Activated CD4-positive, alpha-beta memory T cell treated with anti-CD3 and anti-CD28 coated beads, Interleukin-2, amount 10 ng/mL, durations not matched to agents 7 days and 5 days (primary cell): ENCODE data around the gene OR2C1. TPM values are rescaled to one million over a fixed set of nuclear protein-coding genes. Genes with fewer than 3 reads are reported as not detected.
A peak's percentile ranks its signal among the peaks of the same experiment; 100 is the strongest.

Experiments used
- CTCF ChIA-PET: fragments of 350-600 bp; sonication (Branson Sonifier 250); formaldehyde crosslinking; loops from one replicate; lab custom pipeline; 2021; ENCODE audit warnings: antibody characterized with exemption, inconsistent platforms; lab: Charles Lee
- POLR2A ChIA-PET: fragments of 350-600 bp; sonication (Branson Sonifier 250); formaldehyde crosslinking; loops from one replicate; lab custom pipeline; 2021; ENCODE audit warnings: antibody characterized with exemption; lab: Charles Lee
- DNase-seq: peaks from one replicate; pipeline ENCODE4 v3.0.0-alpha.2; 2020
- H3K27ac Mint-ChIP-seq: one replicate; pipeline ENCODE4 v1.8.0; 2021; ENCODE audit warnings: mild to moderate bottlenecking, mixed read lengths
- H3K27me3 Mint-ChIP-seq: one replicate; pipeline ENCODE4 v1.8.0; 2021; ENCODE audit warnings: mixed read lengths
- H3K36me3 Mint-ChIP-seq: one replicate; pipeline ENCODE4 v1.8.0; 2021; ENCODE audit warnings: low read depth, mixed read lengths
- H3K4me1 Mint-ChIP-seq: one replicate; pipeline ENCODE4 v1.8.0; 2021; ENCODE audit warnings: mixed read lengths
- H3K4me3 Mint-ChIP-seq: one replicate; pipeline ENCODE4 v1.8.0; 2021; ENCODE audit warnings: mild to moderate bottlenecking, mixed read lengths
- H3K9me3 Mint-ChIP-seq: one replicate; pipeline ENCODE4 v1.8.0; 2021; ENCODE audit warnings: mixed read lengths
- total RNA-seq, 2 experiments: library from RNA; stranded (reverse); gene quantifications; one replicate each; pipeline ENCODE4 v1.2.3, GENCODE V29; 2021

OR2C1 gene
- total RNA-seq, 2 experiments from 2014 or later: not detected

- H3K4me3 Mint-ChIP-seq: peak overlapping the region; percentile 87
- peaks cover 46% of the 10 kb centered on the region for H3K9me3 Mint-ChIP-seq
- DNase-seq: no peak
- peaks cover 37% of the 10 kb centered on the region for H3K4me1 Mint-ChIP-seq
- ChIA-PET CTCF (interaction anchor here (0.6 to 2.9 kb wide), 8 partner anchors 18 to 293 kb away, joined by 3 to 13 read pairs (median 6); partner anchors contain the start of genes NAA60, ZNF263 and ZNF597), POLR2A (interaction anchor here (0.9 to 4.4 kb wide), 24 partner anchors 12 to 422 kb away, joined by 3 to 36 read pairs (median 4); partner anchors contain the start of genes CLUAP1, HCFC1R1, NAA60 and PKMYT1)
- H3K36me3 Mint-ChIP-seq: peaks cover 76% of the 10 kb centered on the region
- H3K27ac Mint-ChIP-seq: peak overlapping the region; percentile 82
- no peaks in the 10 kb centered on the region for H3K27me3 Mint-ChIP-seq
Measured at GRCh38 chr16:3401719-3402397, 46.2 kb downstream of the OR2C1 start.

Other genes starting within 250 kb of the OR2C1 start
- not detected for gene ZNF205, start 243.3 kb upstream of the OR2C1 start, total RNA-seq
- gene ZNF213, start 220.9 kb upstream of the OR2C1 start, total RNA-seq: 10 to 100 TPM; 10.5 to 11.6 TPM
- not detected for gene OR1F1, start 167.7 kb upstream of the OR2C1 start, total RNA-seq
- 10 to 100 TPM; 13.1 to 14.9 TPM for gene ZNF200, start 120.7 kb upstream of the OR2C1 start, total RNA-seq
- gene MEFV, start 99.3 kb upstream of the OR2C1 start, total RNA-seq: under 1 TPM; 0.15 to 0.23 TPM
- 10 to 100 TPM; 19.4 to 21.3 TPM for gene ZNF263, start 72.4 kb upstream of the OR2C1 start, total RNA-seq
- 1 to 10 TPM; 5.4 to 7.6 TPM for gene TIGD7, start 50.5 kb upstream of the OR2C1 start, total RNA-seq
- 10 to 100 TPM; 34.2 to 36.7 TPM for gene ZNF75A, start 50.4 kb upstream of the OR2C1 start, total RNA-seq
- gene ZSCAN32, start 45.1 kb downstream of the OR2C1 start, total RNA-seq: 10 to 100 TPM; 17.8 to 18.3 TPM
- gene ZNF174, start 45.3 kb downstream of the OR2C1 start, total RNA-seq: 10 to 100 TPM; 11.0 to 12.4 TPM
- 1 to 10 TPM; 2.1 to 2.2 TPM for gene ZNF597, start 87.6 kb downstream of the OR2C1 start, total RNA-seq
- 10 to 100 TPM; 46.1 to 46.4 TPM for gene NAA60, start 87.8 kb downstream of the OR2C1 start, total RNA-seq
- gene C16orf90, start 139.6 kb downstream of the OR2C1 start, total RNA-seq: not detected
- 10 to 100 TPM; 21.9 to 24.1 TPM for gene CLUAP1, start 145.1 kb downstream of the OR2C1 start, total RNA-seq
- 10 to 100 TPM; 95.4 to 97.8 TPM for gene NLRC3, start 221.5 kb downstream of the OR2C1 start, total RNA-seq